HT1080 (cell line): Measurements from ENCODE around the gene MLLT10. TPM values are rescaled to one million over a fixed set of nuclear protein-coding genes. Genes with fewer than 3 reads are reported as not detected.

ENCODE experiments used
- DNase-seq: peaks from one replicate; pipeline ENCODE4 v3.0.0-alpha.2; 2015; ENCODE audit warnings: low read depth
- total RNA-seq: library from RNA; depleted of rRNA; stranded (reverse); fragments of >200 nt; shearing (Covaris generic); gene quantifications from 2 replicates; pipeline ENCODE4 v1.2.3, GENCODE V29; 2014

The MLLT10 gene
- total RNA-seq, 1 experiment from 2014 or later, result 35.7 TPM

- DNase-seq, result peak; percentile 30
Observed at GRCh38 chr10:21516242-21517131, 17.5 kb upstream of the MLLT10 start.

GRCh38 chr10:21517134-21518031 lies 16.6 kb upstream of the MLLT10 start:
- DNase-seq, result peak; percentile 52

GRCh38 chr10:21518149-21518640 lies 15.8 kb upstream of the MLLT10 start:
- DNase-seq, result no peak

GRCh38 chr10:21518641-21519396 lies 15.2 kb upstream of the MLLT10 start:
- DNase-seq, result no peak

GRCh38 chr10:21519397-21519933 lies 14.6 kb upstream of the MLLT10 start:
- DNase-seq, result no peak

GRCh38 chr10:21519941-21520436 lies 14.0 kb upstream of the MLLT10 start:
- DNase-seq, result no peak

GRCh38 chr10:21520509-21520908 lies 13.5 kb upstream of the MLLT10 start:
- DNase-seq, result no peak

- DNase-seq, result no peak
Observed at GRCh38 chr10:21520949-21521348, 13.1 kb upstream of the MLLT10 start.

- no peak for DNase-seq
Observed at GRCh38 chr10:21521751-21522533, 12.1 kb upstream of the MLLT10 start.

GRCh38 chr10:21522631-21523406 lies 11.2 kb upstream of the MLLT10 start:
- no peak for DNase-seq

- no peak for DNase-seq
Observed at GRCh38 chr10:21523557-21524008, 10.4 kb upstream of the MLLT10 start.

GRCh38 chr10:21524131-21524525 lies 9.9 kb upstream of the MLLT10 start:
- DNase-seq, result no peak

GRCh38 chr10:21524526-21525366 lies 9.3 kb upstream of the MLLT10 start:
- DNase-seq, result no peak

- peak; percentile 39 for DNase-seq
Observed at GRCh38 chr10:21525367-21526187, 8.5 kb upstream of the MLLT10 start, which contains the start of gene SKIDA1. SKIDA1 (minus strand) TSS chr10:21525682; CDS start chr10:21517822, 7,860 bp downstream.

- peak; percentile 58 for DNase-seq
Observed at GRCh38 chr10:21526188-21526859, 7.7 kb upstream of the MLLT10 start.

- peak; percentile 50 for DNase-seq
Observed at GRCh38 chr10:21526860-21527597, 7.0 kb upstream of the MLLT10 start.
